Activated T-cell treated with anti-CD3 and anti-CD28 coated beads for 1 hour (primary cell): ENCODE measurements around the gene NEK2.
A peak's percentile ranks its signal among the peaks of the same experiment; 100 is the strongest.
"Not testable (repeated sequence)": the region's sequence is repeated elsewhere in the genome, so short reads cannot be mapped to it uniquely, and the experiment has no call there.

Experiments used
- DNase-seq: peaks from one replicate; pipeline ENCODE4 v3.0.0-alpha.2; 2020; ENCODE audit warnings: low read depth

NEK2 gene

DNA sequence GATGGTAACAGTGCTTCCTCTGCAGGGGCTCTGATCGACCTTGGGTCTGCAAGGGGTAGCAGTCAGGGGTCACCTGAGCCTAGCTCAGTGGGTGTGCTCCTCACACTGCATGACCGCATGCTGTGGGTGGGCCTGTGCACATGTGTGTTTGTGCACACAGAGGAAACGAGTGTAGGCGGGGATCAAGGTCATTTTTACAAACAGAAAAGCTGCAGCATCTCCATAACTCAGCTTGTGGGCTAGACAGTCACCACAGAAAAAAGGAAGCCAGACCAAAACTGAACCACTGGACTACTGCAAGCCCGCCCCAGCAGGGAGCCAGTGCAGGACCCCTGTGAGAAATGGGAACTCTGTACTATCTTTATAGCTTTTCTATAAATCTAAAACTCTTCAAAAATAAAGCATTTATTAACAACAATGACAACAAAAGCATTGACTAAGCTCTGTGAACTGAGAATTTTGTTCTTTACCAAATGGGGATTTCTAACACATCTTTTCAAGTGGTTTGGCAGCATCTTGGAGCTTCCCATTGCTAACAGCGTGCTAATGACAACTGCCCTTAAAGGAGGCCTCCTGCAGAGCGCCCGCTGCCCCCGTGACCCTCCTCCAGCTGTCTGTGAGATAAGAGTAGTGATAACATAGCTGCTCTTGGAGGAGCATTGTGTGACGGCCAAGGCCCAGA lies 19.9 kb upstream of the NEK2 start:
- no peak for DNase-seq

DNA sequence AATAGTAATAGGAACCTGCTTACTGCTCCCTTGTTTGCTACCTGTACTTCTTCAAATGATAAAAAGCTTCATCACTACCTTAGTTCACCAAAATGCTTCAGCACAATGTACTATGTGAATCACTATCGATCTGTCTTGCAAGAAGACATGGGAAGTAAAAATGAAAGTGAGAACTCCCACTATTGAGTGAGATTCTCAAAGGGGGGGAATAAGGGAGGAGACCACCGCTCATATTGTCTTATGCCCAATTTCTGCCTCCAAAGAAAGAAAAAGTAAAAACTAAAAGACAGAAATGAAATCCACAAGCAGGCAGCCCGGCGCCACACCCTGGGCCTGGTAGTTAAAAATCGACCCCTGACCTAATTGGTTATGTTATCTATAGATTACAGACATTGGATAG lies 18.5 kb upstream of the NEK2 start:
- not testable (repeated sequence) for DNase-seq

DNA sequence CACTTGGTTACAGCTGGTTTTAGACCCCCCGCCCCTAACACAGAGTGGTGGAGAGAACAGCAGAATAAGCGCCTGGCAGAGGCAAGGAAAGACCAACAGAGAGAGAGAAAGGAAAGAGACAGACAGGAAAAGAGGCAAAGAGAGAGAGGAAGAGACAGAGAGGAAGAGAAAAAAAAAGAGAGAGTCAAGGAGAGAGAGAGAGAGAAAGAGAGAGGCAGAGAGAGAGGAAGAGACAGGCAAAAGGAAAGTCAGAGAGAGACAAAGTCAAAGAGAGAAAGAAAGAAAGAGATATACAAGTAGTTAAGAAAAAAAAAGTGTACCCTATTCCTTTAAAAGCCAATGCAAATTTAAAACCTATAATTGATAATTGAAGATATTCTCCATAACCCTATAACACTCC lies 13.0 kb upstream of the NEK2 start:
- no peak for DNase-seq

DNA sequence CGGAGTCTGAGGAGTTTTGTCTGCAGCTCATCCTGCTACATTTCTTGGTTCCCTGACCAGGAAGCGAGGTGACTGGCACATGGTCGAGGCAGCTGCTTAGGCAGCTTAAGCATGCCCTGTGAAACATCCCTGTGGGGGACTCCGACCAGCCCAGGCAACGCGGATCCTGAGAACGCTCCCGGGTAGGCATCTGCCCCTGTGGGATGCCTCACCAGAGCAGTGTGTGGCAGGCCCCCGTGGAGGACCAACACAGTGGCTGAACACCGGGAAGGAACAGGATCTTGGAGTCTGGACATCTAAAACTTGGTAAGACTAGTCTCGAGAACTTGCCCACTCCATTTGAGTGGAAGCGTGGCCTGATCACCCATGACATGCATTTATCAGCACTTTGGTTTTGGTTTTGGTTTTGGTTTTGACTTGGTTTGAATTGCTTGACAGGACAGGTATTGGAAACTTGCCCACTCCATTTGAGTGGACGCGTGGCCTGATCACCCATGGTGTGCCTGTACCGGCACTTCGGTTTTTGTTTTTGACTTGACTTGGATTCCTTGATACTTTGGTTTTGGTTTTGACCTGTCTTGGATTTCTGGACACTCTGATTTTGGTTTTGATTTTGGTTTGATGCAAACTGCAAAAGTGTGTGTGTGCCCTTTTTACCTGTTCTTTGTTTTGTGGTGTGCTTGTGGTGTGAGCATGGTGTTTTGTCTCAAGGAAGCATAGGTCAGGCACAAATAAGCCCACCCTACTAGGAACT lies 12.2 kb upstream of the NEK2 start:
- no peak for DNase-seq

DNA sequence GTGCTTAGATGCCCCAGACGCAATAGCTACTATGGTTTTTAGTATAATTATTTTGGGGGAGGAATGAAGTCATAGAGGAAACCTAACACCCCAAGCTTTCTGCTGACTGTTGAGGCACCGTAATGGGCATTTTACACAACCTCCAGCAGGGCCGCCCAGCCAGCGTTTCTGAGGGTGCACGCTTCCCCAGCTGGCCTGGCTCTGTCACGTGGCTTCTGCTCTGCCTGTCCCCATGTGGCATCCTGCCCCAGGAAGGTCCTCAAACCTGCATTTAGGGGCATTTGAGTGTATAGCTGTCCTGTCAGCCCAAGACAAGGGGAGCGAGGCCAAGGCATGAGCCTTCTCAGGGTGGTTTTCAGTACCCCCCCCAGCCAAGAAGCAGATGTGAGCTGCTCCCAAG lies 10.4 kb upstream of the NEK2 start:
- DNase-seq: no peak

DNA sequence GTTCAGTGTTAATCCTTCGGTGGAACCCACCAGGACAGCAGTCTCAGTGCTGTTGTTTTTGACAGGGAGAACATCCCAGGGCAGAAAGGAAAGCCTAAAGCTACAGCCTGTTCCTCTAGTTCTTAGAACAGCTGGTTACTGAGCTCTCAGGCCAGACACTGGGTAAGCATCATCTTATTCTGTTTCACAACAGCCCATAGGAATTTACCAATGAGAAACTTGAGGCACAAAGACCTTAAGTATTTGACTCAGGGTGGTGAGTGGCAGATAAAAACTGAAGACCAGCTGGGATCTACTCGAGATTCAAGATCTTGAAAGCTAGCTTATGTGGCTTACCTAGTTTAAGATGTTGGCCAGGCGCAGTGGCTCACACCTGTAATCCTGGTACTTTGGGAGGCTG lies 9.4 kb upstream of the NEK2 start:
- DNase-seq: no peak

DNA sequence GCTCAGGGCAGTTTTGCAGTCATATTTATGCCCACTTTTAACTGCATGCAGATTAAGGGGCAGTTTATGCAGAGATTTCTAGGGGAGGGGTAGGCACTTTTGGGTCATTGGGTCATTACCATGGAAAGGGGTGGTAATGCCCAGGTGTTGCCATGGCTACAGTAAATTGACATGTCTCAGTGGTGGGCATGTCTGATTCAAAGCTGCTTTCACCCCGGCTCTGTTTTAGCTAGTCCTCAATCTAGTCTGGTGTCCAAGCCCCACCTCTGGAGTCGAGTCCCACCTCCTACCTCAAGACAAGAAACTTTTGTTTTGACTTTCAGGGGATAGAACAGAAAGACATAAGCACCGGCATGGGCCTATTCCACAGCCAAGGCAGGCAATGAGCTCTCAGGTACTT lies 8.9 kb upstream of the NEK2 start:
- no peak for DNase-seq

DNA sequence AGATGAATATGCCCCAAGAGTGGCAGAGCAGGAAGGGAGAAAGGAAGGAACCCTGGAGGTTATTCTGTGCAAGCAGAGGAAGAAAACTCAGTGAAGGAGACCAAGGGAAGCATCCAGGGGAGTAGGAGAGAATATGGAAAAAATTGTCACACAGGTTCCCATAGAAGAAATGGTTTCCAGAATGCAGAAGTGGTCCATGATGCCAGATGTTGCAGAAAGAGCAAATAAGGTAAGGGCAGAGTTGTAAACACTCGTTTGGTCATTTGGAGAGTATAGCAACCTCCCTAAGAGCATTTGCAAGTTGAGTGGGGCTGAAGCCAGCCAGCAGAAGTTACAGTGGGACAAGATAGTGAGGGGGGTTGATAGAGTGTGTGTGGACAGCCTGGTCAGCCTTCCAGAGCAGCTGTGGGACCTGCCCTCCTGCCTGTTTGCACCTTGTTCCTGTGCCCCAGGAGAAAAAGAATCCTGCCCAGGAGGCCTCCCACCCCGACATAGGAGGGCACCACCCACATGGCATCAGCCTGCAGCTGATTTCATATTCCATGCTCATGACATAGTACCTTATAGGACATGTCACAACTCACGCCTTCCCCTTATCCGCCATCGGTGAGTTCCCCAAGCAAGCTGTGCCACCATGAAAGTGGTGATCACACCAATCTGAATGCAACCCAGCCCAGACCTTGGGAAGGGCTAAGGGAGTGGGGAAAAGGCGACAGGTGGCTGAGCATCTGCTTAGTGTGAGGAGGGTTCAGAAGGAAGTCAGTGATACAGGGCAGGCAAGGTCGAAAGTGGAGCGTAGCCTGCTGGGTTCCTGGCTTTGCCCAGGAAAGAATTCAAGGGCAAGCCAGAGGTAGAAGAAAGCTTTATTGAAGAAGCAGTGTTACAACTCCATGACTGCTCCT lies 8.2 kb upstream of the NEK2 start:
- DNase-seq: no peak

DNA sequence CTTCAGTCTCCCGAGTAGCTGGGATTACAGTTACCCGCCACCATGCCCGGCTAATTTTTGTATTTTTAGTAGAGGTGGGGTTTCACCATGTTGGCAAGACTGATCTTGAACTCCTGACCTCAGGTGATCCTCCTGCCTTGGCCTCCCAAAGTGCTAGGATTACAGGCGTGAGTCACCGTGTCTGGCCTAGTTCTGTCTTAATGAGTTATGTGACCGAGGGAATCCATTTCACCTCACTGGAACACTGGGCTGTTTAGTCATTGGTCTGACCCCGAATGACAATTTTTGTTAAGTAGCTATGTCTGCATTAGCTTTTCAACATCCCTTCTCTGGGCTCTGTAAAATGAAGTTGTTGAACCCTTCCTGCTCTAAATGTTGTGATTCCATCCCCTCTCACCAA lies 6.8 kb upstream of the NEK2 start:
- not testable (repeated sequence) for DNase-seq

DNA sequence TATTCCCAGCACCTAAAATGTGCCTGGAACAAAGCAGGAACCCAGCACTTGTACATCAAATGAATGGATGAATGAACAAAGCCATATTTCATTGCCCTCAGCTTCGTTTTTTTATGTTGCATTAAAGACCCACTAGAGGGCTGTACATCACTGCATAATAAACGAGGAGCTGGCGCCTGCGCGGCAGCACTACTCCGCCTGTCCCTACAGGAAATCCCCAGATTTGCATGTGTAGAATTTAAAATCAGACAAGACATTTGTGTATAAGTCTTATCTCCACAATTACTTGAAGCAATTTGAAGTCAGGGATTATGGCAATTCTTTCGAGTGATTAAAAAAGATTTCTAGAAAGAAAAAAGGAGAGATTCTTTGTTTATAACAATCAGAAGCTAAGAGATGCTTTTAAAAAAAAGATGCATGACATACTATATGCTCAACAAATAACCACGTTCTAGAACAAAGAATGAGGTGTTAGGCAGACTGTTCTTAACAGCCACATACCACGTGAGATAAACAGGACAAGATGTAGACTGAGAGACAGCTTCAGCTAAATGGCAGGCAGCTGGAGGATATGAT lies 5.4 kb upstream of the NEK2 start:
- DNase-seq: peak; percentile 55

DNA sequence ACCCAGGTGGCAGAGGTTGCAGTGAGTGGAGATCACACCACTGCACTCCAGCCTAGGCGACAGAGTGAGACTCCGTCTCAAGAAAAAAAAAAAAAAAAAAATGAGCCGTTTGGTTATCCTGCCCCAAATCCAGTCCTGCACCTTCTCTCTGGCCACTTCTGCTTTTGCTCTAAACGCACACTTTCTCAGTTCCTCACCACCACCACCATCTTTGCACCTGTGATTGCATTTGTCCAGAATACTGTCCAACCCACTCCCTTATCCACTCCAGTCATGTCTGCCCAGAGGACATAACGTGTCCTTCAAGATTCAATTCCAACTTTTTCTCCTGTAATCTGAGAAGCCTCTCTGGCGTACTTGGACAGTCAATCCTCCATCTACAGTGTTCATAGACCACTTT lies 2.2 kb upstream of the NEK2 start:
- DNase-seq: no peak

DNA sequence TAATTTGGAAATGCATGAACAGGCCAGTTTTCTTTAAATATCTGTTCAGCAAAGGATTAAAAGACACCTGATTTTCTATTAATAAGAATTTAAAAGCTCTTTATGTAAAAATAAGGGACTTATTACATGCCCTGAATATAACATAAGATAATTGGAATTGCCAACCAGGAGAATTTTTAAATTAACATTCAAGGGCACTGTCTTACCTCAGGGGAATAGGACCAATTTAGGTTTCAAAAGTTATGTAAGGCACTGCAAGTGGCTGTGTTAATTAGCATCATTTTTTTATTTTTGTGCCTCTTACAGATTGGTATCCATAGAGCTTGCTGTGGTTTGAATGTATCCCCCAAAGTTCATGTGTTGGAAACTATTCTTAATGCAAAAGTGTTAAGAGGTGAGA lies 1.3 kb upstream of the NEK2 start:
- DNase-seq: no peak

DNA sequence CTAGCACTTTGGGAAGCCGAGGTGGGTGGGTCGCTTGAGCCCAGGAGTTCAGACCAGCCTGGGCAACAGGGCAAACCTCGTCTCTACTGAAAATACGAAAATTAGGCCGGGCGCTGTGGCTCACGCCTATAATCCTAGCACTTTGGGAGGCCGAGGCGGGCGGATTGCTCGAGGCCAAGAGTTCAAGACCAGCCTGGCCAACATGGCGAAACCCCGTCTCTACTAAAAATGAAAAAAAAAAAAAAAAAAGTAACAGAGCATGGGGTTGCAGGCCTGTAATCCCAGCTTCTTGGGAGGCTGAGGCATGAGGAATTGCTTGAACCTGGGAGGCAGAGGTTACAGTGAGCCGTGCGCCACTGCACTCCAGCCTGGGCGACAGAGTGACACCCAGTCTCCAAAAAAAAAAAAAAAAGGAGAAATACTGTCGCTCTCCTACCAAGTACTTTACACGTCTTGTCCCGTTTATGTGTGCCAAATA lies 724 bp upstream of the NEK2 start:
- DNase-seq: no peak

DNA sequence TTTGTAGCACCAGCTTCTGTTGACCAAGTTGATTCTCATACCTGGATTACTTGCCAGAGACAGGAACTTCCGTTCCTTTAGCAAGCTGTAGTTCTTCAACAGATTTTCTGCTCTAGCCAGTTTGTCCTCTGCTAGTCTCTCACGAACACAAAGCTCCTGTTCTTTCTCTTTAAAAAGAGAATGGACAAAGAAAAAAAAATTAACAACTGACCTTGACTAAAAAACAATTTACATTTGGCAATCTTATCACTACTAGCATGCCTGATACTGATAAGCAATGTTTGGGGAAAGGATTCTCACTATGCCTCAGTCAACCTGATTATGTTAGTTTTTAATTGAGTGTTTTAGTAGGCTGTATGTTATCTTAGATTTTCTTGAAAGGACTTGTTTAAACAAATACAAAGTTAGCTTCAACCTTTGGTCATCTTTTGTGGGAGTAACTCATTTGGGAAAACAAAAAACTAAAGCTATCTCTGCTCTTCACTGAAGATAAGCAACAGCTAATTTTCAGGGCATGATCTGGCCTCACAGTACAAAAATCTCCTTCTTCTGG lies 8.3 kb downstream of the NEK2 start:
- no peak for DNase-seq

DNA sequence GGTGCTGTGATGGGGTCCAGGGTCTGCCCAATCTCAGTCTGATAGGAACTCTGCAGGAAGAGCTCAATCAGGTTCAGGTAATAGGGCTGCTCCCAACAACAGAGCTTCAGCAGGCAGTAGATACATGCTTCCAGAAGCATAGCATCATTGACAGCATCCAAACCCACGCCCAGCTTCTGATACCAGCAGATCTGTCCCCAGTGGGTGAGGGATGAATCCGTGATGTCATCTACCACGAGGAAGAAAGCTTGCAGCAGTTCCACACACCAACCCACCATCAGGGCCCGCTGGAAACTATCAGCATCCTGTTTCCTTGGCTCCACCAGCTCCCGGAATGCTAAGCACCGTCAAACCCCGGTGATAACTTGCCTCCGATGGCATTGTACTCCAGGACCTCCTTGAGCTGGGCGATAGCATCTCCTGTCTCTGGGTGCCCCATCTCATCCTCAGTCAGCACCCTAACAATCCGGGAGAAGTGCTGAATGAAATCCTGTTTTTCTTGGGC lies 14.7 kb downstream of the NEK2 start:
- DNase-seq: no peak

DNA sequence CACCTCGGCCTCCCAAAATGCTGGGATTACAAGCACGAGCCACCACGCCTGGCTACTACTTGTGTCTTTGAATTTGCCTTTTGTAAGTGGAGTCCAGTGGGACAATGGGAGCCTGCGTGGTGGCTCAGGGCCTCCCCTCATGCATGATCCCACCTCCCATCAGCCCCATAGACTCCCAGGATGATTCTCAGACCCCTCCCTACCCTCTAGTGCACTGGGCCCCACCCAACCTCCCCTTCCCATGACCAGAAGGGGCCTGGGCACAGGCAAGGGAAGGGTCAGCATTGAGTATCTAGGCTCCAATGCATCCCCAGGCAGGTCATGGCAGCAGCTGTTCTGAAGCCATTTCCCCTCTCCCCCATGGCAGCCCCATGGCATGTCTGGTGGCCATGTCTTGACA lies 18.7 kb downstream of the NEK2 start:
- DNase-seq: no peak

DNA sequence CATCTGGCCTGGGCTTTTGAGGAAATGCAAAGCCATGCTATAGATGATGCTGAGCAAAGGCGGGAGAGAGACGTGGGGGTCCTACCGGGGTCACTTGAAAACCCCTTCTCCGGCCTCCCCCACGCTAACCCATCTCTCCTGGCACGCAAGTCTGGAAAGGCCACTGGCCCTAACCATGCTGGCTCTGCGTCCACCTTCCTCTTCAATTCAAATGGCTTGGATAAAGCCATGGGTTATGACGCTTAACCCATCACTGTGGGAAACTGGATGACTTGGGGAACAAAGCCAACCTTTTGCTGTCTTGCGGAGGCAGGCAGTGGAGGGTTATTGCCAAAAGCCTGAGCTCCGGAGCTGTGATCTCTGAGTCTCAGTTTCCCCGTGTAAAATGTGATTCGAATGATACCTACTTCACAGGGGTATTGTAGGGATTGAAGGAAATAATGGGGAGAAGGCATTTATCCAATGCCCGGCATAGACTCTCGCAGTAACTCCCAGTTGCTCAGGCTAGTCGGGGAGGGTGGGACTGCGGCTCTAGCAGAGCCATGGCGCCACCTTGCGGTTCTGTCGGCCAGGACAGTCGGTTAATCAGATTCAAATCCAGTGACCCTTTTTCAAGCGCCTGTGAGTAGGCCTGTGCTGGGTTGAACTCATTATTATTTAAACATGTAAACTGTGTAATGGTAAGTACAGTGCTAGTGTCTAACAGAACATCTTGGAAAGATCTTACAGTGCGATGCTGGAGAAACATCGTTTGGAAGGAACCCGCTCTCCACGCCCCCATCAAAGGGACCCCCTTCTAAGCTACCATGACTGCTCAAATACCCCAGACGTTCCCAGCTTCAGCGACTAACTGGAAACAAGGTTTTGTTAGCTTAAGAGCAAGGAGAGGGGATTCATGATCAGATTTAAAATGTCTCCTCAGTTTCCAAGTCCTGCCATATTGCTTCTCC lies 20.3 kb downstream of the NEK2 start:
- DNase-seq: peak; percentile 74

DNA sequence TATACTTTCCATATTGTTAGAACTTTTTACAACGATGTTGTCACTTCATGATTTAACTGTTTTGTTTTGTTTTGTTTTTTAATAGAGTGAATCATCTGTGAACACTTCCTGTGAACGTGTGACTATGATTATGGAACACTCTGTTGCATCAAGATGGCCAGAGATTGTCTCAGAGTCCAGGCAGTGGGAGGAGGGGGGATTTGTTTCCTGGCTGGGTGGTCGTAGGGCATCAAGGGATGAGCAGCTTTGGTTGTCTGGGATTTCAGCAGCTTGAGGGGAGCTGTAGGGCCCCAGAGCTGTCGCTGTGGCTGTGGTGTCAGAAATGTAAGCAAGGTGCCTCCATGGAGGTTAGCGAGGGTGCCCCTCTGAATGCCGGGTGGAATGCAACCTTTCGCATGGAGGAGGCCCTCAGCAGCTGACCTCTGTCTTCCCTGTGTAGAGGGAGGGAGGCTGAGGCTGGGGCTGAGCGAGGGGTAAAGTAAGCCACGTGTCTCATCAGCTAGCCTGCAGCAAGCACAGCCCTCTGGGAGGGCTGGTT lies 21.4 kb downstream of the NEK2 start:
- no peak for DNase-seq

DNA sequence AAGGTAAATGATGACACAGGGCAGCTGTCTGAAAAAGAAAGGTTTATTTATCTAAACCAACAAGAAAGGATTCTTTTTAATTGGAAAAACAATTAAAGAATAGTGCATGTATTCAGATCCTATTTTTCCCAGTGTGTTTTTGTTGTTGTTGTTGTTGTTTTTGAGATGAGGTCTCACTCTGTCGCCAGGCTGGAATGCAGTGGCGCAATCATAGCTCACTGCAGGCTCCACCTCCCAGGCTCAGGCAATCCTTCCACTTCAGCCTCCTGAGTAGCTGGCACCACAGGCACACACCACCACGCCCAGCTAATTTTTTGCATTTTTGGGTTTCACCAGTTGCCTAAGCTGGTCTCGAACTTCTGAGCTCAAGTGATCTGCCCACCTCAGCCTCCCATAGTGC lies 22.1 kb downstream of the NEK2 start:
- no peak for DNase-seq

DNA sequence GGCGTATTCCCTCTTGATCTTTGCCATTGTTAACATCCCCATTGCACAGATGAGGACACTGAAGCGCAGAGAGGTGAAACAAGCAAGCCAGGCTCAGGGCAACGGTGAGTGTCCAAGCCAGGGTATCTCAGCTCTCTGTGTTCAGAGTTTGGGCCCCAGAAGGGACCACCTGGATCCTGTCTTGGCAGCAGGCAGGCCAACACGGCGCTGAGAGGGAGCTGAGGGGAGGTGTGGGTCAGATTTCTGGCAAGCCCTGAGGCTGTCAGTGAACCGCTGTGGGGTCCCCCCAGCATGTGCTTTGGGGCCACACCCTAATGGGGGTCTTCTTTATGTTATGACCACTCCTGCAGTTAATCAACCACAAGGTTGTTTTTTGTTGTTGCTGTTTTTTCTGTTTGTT lies 23.1 kb downstream of the NEK2 start:
- no peak for DNase-seq
